NCI-H1105 treated with DMSO at 0.1 percent for 48 hours (cell line): ENCODE data around the gene FNDC1.

Experiments
- DNase-seq: peaks from one replicate; lab custom pipeline; 2025; lab: John Stamatoyannopoulos, UW

Gene FNDC1

DNA sequence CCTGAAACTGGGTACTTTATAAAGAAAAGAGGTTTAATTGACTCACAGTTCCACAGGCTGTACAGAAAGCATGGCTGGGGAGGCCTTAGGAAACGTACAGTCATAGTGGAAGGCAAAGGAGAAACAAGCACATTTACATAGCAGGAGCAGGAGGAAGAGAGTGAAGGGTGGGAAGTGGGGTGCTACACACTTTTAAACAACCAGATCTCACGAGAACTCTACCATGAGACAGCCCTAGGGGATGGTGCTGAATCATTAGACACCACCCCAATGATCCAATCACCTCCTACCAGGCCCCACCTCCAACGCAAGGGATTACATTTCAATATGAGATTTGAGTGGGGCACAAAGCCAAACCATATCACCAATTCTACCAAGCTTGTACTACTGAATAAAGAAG lies 7.4 kb upstream of the FNDC1 start:
- no peak for DNase-seq

DNA sequence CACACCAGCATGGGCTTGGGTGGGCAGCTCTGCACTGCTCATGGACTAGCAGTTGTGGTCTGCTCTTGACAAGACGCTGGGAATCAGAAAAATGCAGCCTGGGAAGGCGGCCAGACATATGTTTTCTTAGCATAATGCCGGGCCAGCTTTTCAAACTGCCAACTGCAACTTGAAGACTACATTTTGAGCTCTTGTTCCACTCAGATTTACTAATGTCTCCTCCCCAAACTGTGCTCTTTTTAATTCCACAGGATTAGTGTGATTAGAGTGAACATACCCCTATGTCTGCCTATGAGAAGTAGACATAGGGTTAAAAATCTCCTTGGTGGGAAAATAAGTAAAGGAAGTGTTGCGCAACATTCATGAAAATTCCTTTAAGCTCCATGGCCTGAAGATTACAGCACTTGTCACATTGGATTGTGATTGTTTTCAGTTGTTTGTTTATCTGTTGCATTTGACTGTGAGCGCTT lies 5.3 kb upstream of the FNDC1 start:
- no peak for DNase-seq

DNA sequence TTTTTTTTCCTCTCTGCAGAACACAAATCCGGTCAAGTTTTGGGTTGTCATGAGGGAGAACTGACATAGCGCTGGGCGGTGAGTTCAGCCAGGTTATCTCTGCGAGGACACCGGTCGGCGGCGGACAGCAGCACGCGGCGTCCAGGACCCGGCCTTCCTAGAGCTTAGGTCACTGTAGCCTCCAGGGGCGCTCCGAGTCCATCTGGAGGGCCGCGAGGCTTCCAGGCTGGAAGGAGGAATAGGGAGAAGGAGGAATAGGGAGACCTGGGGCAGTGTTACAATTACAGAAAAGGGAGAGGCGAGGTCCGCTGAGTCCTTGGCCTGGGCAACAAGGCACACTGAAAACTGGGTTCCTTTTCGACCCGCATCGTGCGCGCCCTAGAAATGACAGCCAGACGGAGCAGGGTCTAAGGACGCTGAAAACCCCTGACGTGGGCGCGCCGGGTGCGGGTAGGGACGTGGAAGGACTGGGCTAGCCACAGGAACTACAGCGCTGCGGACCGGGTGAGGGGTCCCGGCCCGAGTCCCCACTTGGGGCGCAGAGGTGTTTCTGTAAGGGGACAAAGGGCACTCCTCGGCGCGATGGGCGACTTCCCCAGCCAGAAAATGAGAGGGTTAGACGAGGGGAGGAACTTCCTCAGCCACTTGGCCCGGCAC lies 536 bp upstream of the FNDC1 start:
- peak; percentile 19 for DNase-seq

DNA sequence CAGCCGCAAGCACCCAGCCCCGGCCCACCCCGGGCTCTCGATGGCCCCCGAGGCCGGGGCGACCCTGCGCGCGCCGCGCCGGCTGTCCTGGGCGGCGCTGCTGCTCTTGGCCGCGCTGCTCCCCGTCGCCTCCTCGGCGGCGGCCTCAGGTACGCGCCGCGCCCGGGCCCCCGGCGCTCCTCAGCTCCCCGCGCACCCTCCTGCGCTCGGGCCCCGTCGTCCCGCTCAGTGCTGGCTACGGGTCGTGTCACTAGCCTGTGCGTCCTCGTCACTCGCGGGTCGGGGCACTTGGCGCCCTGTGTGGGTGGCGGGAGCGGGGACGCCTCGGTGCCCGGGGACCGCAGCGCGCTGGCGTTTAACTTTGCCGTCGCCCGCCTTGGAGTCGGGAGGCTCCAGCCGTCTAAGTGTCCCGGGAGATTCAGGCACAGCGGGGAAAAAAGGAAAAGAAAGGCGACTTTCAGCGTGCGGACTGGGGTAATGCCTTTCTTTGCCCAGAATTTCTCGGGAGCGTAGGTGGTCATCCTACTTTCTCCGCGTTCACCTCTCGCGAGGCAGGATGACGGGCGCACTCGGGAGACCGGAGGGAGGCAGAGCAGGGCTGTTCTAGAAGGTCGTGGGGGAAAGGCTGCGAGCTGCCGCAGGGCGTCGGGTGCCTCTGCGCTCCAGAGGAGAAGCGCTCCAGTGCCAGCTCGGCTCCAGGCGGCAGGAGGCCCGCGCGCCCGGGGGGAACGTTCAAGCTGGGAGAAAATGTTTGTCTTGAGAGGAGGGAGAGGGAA lies 545 bp downstream of the FNDC1 start:
- peak; percentile 75 for DNase-seq

DNA sequence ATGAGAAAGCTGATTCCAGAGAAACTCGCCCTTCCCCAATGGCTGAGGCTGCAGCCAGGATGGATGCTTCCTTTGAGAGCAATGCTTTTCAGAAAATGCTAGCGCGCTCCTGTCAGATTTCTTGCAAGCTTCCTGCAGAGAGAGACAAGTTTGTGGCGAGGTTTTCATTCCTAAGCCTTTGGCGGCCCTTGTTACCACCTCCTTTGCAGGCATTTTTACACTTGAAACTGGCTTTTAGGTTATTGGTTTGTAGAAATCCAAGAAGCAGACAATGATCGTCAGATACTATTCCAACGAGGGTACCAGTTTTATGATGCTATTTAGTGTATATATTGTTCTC lies 1.1 kb downstream of the FNDC1 start:
- no peak for DNase-seq

DNA sequence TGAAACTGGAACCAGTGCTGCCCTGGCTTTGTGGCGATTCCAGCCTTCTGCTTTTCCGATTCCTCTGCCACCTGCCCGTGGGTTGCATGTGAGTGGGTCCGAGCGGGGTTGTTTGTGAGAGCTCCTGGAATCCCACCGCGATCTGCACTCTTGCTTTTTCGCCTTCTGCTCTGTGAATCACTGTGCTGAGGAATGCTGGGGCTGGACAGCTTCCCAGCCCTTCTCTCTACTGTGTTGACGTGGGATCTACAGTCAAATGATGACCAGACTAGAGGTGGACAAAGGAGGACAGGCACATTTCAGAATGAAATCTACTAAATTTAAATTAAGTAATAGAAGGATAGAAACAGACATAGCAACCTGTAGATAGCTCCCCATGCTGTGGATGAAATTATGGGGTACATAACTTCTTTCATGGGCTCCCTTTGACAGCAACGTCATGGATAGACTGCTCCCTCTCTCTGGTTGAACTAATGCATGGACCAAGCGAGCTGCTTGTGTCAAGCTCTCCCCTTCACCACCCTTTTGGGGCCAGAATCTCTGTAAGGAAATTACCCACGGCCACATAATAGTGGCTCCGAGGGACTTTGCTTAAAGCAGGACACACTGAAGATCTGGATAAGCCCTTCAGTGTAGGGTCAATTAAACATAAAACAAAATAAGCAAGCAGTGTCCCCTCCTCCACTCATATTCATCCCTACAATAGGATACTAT lies 2.0 kb downstream of the FNDC1 start:
- DNase-seq, result no peak

DNA sequence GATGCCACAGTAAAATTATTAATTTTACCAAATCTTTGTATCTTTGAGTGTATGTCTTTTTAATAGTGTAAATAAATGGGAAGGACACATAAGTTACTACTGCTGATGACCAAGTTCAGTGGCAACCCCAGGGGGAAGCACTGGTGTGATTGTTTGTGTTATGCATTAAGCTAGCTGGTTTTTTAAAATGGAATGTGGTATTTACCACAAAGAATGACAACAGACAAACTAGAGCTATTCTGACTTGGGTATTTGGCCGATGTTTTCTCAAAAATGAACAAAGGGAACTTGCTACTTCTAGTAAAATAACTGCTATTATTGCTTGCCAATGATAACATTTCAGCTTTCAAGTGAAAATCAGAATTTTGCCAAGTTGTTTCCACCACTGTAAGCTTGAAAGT lies 2.9 kb downstream of the FNDC1 start:
- no peak for DNase-seq

DNA sequence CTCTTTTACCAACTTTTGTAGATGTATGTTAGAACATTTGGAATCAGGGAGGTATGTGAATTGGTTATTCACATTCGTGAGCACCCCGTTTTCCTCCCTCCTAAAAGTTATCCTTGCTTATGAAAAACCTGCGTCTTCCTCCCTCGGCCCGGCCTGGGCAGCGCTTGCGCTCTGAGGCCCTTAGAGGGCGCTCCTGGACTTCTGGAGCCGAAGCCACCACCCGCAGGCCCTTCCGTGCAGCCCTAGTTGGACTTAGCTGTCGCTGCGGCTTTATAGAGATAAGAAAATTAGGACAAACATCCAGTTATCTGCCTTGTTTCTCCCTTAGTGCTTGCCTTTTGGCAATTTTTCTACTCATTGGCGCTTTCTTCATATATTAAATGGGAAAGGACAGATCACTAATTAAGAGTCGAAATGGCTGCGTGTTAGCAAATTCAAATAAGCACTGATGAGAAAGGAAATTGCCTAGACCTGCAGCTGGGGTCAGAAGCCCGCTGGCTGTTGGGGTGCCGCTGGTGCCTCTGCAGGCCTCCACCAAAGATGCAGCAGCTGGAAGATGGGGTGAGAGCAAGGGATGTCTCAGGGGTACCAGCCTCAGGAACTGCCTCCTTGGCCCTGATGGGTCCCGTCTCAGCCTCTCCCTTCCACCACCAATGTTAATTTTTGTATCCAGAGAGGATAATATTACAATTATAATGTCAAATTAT lies 5.2 kb downstream of the FNDC1 start:
- DNase-seq, result peak; percentile 85

DNA sequence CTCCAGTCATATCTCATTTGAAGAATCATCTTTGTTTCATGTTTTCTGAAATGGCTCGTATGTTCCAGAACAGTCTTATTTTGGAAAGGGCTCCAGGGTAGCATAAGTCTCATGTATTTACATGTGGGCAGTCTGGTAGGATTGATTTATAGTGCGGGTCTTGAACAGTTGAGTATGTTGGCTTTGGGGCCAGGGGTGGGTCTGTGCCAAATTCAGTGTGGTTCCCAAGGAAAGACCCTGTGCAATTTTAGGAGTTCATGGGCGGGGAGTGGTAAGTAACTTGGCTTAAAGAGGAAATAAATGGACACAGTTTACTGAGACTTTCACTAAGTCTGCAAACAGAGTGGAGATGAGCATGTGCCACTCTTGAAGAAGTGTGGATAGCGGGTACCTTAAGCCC lies 7.7 kb downstream of the FNDC1 start:
- DNase-seq, result no peak

DNA sequence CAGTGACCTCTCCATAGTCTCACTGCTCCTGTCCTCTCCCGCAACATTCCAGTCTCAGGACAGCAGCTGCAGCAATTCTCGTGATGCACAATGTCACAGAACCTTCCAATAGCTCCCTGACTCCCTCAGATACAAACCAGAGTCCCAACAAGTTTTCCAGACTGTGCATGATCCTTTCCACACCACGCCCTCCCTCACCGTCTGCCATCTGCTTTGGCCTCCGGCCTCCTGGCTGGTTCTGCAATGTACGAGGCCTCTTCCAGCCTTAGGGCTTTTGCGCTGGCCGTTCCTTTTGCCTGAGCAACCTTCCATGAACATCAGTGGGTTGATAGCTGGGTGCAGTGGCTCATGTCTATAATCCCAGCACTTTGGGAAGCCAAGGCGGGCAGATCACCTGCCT lies 9.6 kb downstream of the FNDC1 start:
- no peak for DNase-seq

DNA sequence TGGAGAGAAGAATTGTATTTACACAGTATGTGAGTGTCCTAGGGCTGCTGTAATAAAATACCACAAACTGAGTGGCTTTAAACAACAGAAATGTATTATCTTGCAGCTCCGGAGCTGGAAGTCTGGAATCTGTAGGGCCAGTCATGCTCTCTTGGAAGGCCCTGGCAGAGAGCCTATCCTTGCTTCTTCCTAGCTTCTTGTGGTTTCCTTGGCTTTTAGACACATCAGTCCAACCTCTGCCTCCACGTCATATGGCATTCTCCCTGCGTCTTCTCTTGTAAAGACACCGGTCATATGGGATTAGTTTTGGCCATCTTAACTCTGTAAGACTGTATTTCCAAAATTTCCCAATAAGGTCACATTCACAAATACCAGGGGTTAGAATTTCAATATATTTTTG lies 10.8 kb downstream of the FNDC1 start:
- no peak for DNase-seq

DNA sequence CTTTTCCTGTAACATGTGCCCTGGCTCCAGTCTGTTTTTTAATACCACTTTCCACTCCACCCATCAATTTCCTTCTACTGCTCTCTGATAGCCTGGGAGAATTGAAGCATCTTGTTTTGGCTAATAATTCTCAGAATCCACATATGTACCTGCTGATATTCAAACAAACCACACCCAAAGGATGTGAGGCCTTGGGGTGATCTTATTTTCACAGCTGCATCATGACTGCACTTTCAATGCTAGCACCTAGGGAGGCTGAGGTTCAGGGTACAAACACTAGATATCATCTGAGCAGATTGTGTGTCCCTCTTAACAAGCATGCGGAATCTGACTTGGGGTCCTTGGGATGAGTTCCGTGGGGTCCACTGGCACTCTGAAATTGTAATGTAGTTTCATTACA lies 12.7 kb downstream of the FNDC1 start:
- no peak for DNase-seq

DNA sequence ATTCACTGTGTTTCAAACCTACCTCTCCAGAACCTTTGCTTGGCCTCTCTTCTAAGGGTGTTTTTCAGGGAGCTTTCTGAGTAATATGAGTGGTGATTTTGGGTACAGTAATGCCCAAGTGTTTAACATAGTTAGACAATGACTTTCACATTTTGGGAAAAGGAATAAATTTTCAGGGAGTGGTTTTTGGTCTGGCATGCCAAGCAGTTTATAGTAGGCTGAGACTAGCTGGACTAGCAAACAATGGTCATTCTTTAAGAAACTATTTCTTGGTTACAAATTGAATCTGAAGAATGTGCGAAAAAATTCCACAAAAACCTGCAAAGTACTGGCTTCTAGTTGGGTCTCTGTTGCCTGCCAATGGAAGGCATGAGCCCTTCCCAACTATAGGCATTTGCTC lies 15.4 kb downstream of the FNDC1 start:
- DNase-seq, result no peak

DNA sequence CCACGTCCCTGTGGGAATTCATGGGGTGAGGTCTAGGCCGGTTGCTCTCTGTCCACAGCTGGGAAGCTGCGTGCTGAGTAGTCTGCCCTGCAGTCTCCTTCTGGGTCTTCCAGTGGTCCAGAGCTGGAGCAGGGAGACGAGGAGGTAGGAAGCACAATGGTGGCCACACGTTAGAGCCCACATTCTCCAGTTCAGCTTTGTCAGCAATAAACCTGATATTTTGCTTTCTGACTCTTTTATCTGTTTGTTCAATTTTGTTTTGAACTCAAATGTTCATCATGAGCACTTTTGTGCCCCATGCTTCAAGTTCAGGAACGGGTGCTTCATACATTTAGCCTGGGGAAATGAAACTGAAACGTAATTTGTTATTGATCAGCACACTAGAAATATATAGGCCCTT lies 21.3 kb downstream of the FNDC1 start:
- no peak for DNase-seq

DNA sequence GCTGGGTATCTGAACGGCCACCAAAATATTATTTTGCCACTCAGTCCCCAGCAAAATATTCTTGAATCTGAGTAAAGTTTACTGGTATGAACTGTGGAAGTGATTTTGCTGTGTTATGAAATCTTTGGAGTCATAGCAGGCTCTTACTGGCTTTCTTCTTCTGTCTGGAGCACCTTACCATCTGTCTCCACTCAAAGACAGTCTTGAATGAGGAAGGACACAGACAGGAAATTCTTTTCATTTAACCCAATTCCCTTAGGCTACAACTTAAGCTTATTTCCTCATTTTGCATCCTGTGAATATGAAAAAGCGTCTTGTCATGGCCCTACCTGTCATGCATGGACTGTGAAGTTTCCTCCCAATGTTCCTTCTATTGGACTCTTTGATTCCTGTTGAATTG lies 24.7 kb downstream of the FNDC1 start:
- no peak for DNase-seq

DNA sequence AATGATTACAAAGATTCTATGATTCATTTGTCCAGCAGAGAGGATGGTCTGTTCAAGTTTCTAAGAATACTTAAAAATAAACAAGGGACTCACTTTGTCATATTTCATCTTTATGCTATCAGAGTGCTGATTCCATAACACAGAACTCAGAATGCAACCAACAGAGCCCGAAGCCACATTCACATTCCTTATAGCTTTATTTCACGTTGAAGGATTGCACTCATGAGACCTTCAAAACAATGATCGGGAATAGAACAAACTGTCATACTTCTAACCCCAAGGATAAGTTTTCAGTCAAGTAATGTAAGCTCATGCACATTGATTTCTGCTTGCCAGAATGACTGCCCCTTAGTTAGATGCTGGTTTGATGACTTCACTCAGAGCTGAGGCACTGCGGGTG lies 25.2 kb downstream of the FNDC1 start:
- DNase-seq, result no peak

DNA sequence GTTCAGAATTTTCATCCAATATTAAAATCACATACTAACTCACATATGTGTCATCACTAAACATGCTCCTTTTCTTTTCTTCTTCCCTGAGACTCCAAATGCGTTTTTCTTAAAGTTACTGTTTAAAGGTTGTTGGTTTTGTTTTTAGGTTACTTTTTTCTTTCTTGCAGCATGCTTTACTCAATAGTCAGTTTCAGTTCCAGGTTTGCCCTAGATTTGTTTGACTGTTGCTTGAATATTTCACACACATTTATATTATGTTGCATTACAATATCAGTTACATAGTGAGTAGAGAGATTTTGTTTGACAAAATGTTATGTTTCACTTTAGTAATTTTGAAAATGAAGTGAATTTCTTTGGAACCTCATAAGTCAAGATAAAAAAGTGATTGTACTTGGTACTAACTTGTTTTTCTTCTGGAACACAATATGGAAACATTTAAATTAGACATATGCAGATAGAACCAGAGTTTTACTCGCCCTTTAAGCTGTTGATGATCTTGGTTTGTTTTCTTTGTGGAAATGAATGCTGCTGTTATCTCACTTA lies 27.3 kb downstream of the FNDC1 start:
- no peak for DNase-seq

DNA sequence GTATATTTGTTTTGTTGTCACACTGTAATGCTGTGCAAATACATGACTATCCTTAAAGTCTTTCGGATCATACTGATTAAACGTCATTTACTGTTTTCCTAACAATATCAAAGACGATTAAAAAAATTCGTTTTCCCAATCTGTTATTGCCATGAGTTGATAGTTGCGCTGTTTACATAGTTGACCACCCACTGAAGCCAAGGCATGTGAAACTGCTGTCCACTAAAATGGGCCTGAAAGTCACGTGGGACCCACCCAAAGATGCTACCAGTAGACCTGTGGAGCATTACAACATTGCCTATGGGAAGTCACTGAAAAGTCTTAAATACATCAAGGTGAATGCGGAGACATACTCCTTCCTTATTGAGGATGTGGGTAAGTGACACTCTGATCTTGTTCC lies 28.1 kb downstream of the FNDC1 start:
- DNase-seq, result no peak

DNA sequence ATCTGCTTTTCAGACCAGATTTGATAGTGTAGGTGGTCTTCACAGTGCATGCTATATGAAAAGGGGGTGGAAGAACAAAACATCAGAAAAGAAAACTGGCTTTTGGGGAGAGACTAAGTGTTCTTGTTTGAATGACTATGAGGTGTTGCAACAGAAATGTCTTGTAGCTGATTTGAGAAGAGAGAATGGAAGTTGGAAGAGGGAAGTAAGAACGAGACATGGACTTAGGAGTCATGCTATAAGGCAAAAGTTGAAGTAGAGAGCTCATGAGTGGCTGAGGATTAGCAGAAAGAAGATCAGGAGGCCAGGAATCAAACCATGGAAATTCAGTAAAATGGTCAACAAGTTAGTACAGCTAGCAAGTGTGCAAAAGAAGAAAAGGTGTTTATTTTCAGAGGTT lies 32.1 kb downstream of the FNDC1 start:
- no peak for DNase-seq

DNA sequence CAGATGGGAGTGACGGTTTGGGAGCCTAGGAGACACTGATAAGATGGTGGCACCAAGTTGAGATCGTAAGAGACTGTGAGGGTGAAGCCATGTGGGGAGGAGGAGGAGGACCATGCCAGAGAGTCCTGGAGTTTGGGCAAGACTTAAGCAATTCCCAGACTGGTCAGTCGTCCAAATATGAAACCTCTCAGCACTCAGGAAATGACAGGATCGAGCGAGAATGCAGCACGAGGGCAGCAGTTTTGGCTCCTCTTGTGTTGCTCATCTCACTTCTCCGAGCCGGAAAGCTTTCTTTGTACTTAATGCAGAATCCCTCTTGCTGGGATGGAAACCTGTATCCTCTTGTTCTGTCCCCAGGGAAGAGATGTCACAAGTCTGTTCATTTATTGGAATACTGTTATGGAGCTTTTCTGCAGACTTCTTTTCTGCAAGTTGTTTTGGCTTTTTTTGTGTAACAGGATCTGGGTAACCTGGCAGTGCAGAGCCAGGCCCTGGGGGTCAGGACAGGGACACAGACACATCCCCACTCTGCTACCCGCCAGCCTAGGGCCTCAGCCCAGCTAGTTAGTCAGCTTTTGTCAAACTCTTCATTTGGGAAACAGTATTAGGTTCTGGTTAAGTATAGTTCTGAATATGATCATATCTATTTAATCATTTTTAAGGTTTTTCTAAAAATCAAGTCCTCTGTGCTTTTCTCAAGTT lies 34.3 kb downstream of the FNDC1 start:
- no peak for DNase-seq

DNA sequence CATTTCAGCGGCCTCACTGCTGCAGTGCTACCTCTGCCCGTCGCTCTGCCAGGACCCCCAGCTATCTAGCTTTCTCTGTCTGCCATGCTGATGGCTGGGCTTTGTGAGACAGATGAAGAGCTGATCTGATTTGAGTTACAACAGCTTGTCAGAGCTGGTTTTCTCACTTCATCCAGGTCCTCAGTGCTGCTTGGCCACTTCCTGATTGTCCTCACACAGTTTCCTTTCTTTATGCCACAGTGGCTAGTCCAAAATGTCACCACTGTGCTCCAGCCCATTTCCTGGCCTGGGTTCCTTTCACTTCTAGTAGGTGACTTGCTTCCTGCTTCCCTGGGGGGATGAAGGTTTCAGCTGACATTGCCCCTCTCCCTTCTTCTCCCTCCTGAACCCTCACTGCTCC lies 35.4 kb downstream of the FNDC1 start:
- DNase-seq, result no peak

DNA sequence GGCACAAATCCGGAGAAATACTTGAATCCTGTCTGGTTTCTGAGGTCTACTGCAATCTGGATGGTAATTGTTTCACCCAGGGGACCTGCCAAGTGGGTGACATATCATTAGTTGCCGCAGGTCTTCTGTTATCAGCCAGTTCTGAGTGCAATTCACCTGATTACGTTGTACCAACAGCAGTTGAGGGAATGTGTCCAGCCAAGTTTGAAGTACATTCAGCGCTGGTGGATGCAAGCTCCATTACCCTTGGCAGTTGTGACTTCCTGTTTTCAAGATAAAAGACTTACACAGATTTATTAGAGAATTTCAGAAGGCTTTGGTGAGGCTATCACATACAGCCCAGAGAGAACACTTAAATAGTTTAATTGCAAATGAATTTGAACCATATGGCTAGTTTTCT lies 42.8 kb downstream of the FNDC1 start:
- DNase-seq, result peak; percentile 47
